Stimulated activated CD8-positive, alpha-beta memory T cell treated with anti-CD3 and anti-CD28 coated beads, Interleukin-12 subunit alpha, Interleukin-12 subunit beta, amount 100 ng/mL, for 24 hours (primary cell): Measurements from ENCODE around the gene TIMELESS.
"Not testable (repeated sequence)": the region's sequence is repeated elsewhere in the genome, so short reads cannot be mapped to it uniquely, and the experiment has no call there.

ENCODE experiments used
- DNase-seq: peaks from one replicate; pipeline ENCODE4 v3.0.0-alpha.2; 2020; ENCODE audit errors: extremely low read depth

The TIMELESS gene

GRCh38 chr12:56468216-56469006, 19.2 kb upstream of the TIMELESS start, which contains the start of gene SPRYD4:
Gene SPRYD4 (plus strand): TSS chr12:56468578. CDS start chr12:56468592, 14 bp downstream.
- DNase-seq: peak; percentile 75

- DNase-seq: no peak
These were observed 13.3 kb upstream of the TIMELESS start for GRCh38 chr12:56462565-56462964.

DNA sequence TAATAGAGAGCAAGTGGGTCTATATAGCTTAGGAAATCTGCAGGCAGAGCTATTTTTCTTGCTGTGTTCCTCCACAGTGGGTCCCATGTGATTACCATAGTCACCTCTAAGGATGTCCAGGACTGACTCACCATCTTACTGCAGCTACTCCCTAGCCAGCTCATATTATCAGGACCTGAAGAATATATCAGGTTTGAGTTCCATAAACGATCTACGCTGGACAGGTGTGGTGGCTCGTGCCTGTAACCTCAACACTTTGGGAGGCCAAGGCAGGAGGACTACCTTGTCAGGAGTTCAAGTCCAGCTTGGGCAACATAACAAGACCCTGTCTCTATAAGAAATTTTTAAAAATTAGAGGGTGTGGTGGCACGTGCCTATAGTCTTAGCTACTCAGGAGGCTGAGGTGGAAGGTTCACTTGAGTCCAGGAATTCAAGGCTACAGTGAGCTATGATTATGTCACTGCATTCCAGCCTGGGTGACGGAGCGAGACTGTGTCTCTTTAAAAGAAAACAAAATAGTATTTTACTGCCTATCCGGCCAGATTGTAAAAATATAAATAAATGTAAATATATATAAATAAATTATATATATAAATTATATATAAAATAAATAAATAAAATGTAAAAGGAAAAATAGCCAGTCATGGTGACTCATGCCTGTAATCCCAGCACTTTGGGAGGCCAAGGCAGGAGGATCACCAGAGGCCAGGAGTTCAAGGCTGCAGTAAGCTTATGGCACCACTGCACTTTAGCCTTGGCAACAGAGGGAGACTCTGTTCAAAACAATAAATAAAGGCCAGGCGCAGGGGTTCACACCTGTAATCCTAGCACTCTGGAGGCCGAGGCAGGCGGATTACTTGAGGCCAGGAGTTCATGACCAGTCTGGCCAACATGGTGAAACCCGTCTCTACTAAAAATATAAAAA, 12.3 kb upstream of the TIMELESS start:
- no peak for DNase-seq

DNA sequence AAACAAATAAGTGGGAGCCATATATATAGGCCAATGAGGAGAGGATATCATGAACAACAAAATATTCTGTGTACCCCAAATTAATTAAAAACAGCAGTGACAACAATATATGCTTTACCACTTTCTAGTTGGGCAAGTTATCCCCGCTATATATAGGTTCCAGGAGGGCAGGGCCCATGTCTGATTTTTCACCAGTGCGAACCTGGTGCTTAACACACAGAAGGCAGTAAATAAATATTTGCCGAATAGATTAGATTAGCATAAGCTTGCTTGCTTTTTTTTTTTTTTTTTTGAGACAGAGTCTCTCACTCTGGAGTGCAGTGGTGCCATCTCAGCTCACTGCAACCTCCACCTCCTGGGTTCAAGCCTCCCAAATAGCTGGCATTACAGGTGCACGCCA, 8.6 kb upstream of the TIMELESS start:
- no peak for DNase-seq

- no peak for DNase-seq
These were observed 5.3 kb upstream of the TIMELESS start, which contains the start of gene MIP for GRCh38 chr12:56454557-56454956. Gene MIP (minus strand): TSS chr12:56454657. CDS start chr12:56454613, 44 bp downstream.

- DNase-seq: no peak
These were observed 1.9 kb upstream of the TIMELESS start for GRCh38 chr12:56451147-56451546.

- no peak for DNase-seq
These were observed 1.0 kb upstream of the TIMELESS start for GRCh38 chr12:56450241-56450640.

GRCh38 chr12:56449622-56449984, 377 bp upstream of the TIMELESS start:
- DNase-seq: no peak

- not testable (repeated sequence) for DNase-seq
These were observed 6.0 kb downstream of the TIMELESS start for GRCh38 chr12:56443208-56443607.

GRCh38 chr12:56437430-56438176, 11.6 kb downstream of the TIMELESS start:
- no peak for DNase-seq

- DNase-seq: no peak
These were observed 14.4 kb downstream of the TIMELESS start for GRCh38 chr12:56434828-56435227.

DNA sequence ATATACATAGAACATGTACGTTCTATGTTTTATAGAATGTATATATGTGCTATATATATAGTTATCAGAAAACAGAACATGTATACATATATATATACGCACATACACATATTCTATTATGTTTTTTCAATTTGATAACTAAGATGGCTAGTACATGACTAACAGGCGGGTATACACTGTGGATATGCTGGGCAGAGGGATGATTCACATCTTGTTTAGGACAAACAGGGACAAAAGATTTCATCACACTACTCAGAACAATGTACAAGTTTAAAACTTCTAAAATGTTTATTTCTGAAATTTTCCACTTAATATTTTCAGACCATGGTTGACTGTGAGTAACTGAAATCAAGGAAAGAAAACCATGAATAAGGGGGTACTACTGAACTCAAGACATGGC, 17.4 kb downstream of the TIMELESS start:
- no peak for DNase-seq

GRCh38 chr12:56431288-56431687, 17.9 kb downstream of the TIMELESS start:
- DNase-seq: no peak

DNA sequence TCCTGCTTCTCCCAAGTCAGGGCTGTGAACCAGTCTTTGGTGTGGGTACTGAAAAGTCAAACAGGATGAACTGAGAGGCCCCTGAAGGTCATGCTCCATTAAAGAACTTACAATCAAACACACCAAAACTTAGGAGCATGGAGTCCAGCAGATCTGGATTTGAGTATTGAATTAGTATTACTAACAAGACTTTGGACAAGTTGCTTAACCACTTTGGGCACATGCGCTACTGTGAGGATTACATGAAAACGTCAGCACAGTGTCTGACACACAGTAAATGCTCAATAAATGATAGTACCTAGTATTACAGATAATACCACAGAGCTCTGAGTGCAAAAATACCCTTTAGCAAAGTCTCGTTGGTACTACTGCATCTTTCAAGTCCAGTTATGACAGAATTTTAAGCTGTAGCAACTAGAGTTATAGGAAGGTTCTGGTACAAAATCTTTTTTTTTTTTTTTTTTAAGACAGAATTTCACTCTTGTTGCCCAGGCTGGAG, 23.2 kb downstream of the TIMELESS start:
- DNase-seq: no peak

DNA sequence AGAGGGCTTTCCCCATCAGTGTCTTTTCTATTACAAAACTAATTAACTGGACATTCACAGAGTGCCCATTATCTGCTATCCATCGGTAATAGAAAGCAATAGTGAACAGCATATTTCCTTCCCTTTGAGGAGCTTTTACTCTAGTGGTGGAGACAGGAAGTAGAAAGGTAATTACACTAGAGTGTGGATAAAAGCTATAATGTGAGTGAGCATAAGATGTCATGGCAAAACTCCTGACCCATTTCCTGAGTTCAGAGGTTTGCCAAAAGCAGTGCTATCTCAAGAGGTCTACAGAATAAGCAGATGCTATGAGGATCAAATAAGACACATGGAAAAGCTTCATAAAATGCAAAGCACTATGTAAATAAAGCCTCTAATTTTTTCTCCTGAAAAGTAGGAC, 24.0 kb downstream of the TIMELESS start:
- no peak for DNase-seq

- DNase-seq: no peak
These were observed 28.8 kb downstream of the TIMELESS start for GRCh38 chr12:56420411-56420810.

DNA sequence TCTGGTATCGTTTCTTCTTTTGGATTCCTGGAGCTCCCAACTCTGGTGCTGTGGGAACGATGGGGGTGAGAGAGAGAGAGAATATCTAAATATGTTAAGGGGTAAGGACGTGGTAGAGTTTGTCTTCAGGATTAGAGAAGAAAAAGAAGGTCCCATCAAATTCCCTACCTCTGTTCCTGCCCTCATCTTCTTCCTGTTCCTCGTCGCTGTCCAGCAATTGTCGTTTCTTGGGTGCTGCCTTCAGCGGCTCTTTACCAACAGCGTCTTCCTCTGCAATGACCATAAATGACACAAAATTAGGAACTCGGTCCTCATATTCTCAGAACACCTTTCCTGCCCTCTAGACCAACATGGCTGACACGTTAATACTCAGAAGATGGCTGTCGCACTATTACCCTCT, 31.5 kb downstream of the TIMELESS start:
- no peak for DNase-seq

- DNase-seq: no peak
These were observed 34.8 kb downstream of the TIMELESS start for GRCh38 chr12:56414401-56414800.

- no peak for DNase-seq
These were observed 35.8 kb downstream of the TIMELESS start for GRCh38 chr12:56413392-56413791.

DNA sequence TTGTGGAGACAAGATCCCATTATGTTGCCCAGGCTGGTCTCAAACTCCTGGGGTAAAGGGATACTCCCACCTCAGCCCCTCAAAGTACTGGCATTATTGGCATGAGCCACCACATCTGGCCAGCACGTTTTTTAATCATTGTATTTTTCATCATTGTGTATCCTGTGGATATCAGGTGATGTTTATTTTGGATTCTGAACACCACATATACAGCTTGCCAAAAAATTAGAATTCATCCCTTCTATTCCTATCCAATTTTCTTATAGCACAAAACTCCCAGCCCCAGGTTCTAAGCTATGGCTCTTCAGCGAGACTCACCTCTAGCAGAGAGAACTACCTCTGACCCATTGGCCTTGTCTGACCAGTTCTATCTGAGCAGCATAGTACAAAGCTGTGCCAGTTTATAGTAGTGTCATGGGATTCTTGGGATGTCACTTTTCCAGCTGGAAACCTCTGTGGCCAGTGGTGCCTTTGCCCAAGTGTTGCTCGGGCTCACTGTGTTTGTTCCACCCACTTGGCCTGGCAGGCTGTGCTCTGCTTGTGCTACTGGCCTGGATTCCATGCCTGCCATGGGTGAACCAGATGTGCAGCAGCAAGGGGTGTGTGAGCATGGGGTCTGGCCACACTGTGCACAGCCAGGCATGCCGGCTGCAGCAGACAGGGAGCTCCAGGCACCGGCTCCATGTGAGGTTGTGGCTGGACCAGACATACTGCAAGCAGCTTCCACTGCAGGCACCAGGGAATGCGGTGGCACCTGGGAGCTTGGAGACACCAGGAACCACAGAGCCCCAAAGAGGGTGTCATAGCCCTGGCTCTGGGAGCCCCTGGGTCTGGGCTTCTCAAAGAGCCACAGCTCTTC, 37.2 kb downstream of the TIMELESS start:
- no peak for DNase-seq

DNA sequence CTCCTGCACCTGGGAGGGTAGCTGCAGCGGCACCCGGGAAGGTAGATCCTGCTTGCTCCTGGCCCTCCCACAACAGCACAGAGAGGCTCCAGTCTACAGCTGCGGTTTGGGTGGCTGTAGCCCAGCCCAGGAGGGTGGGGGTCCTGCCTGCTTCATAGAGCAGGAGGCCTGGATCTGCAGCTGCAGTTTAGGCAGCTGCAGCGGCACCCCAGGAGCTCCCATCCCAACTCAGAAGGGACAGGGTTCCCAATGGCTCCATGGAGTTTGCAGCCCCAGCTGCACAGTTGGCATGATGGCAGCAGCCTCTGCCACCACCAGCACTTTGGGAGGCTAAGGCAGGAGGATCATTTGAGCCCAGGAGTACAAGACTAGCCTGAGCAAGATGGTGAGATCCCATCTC, 38.5 kb downstream of the TIMELESS start:
- DNase-seq: no peak
